ENCODE results near the gene MINDY4. TPM values are rescaled to one million over a fixed set of nuclear protein-coding genes. Genes with fewer than 3 reads are reported as not detected.

MINDY4 gene
- total RNA-seq, 2 donors from 2014 or later = 0.93 to 2.5 TPM

DNA sequence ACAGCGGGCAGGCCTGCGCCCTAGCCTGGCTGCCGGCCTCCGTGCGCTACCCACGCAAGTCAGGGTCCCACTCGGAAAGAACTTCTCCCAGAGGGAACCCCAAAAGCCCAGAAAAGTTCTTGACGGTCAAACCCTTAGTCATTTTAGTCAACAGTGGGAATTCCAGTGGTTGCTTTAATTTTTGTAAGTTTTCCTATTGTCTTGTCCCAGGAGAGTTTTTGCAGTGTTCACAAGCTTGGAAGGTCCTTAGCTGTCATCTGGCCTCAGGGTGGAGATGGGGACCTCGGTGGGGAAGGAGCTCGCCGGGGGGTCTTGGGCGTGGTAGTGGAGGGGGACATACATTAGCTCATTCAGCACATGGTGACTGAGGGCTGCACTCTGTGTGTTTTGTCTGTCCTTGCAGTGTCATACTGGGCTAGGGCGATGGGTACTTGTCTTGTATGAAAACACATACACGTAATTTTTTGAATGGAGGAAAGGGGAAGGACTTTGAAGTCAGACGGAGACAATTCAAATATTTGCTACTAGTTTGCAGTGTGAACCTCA, 736 bp downstream of the MINDY4 start:
- H3K4me1 Mint-ChIP-seq (ENCODE audit: low read depth in 2 of 2) = peaks cover 4 to 5% of the 10 kb centered on the region in 2 donors
- DNase-seq (ENCODE audit: low spot score) (no peak), ATAC-seq (no peak)
- peak overlapping the region; percentile 26 to 44 for H3K27ac Mint-ChIP-seq
- no peaks in the 10 kb centered on the region for H3K36me3 Mint-ChIP-seq
- H3K27me3 Mint-ChIP-seq = peaks cover 0 to 2% of the 10 kb centered on the region in 2 donors
- peak overlapping the region; percentile 81 for H3K4me3 Mint-ChIP-seq
- no peaks in the 10 kb centered on the region for H3K9me3 Mint-ChIP-seq

- ATAC-seq = no peak
- Mint-ChIP-seq H3K4me1 (ENCODE audit: low read depth in 2 of 2) (peaks cover 4 to 5% of the 10 kb centered on the region in 2 donors), H3K27ac (no peak overlapping the region)
These were observed 1.8 kb downstream of the MINDY4 start for GRCh38 chr7:30772984-30773383.

GRCh38 chr7:30775992-30776391, 4.8 kb downstream of the MINDY4 start:
- Mint-ChIP-seq H3K4me3 (no peak overlapping the region), H3K9me3 (no peaks in the 10 kb centered on the region), H3K27ac (no peak overlapping the region), H3K27me3 (no peaks in the 10 kb centered on the region), H3K36me3 (no peaks in the 10 kb centered on the region), H3K4me1 (ENCODE audit: low read depth in 2 of 2) (peaks cover 4 to 5% of the 10 kb centered on the region in 2 donors)
- DNase-seq (ENCODE audit: low spot score) (no peak), ATAC-seq (no peak)

More at GRCh38 chr7:30772984-30773383, 1.8 kb downstream of the MINDY4 start:
- no peaks in the 10 kb centered on the region for H3K36me3 Mint-ChIP-seq
- no peaks in the 10 kb centered on the region for H3K9me3 Mint-ChIP-seq
- no peak overlapping the region for H3K4me3 Mint-ChIP-seq
- no peak for DNase-seq (ENCODE audit: low spot score)
- H3K27me3 Mint-ChIP-seq = peaks cover 0 to 2% of the 10 kb centered on the region in 2 donors

DNA sequence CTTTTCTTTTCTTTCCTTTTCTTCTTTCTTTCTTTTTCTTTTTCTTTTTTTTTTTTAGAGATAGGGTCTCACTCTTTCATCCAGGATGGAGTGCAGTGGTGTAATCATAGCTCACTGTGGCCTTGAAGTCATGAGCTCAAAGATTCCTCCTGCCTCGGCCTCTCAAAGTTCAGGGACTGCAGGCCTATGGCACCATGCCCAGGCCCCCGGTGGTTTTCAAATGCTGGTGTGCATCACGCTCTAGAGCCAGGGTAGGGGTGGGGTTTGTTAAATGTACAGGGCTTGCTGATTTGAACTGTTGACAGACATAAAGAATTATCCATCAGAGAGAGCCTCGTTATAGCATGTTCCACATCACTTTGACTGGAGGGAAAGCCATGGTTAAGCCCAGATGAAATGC, 5.8 kb downstream of the MINDY4 start:
- peaks cover 2 to 3% of the 10 kb centered on the region in 2 donors for H3K4me1 Mint-ChIP-seq (ENCODE audit: low read depth in 2 of 2)
- H3K4me3 Mint-ChIP-seq = no peak overlapping the region
- ATAC-seq (no peak), DNase-seq (ENCODE audit: low spot score) (no peak)
- H3K9me3 Mint-ChIP-seq = no peaks in the 10 kb centered on the region
- no peaks in the 10 kb centered on the region for H3K27me3 Mint-ChIP-seq
- H3K36me3 Mint-ChIP-seq = no peaks in the 10 kb centered on the region
- no peak overlapping the region for H3K27ac Mint-ChIP-seq

DNA sequence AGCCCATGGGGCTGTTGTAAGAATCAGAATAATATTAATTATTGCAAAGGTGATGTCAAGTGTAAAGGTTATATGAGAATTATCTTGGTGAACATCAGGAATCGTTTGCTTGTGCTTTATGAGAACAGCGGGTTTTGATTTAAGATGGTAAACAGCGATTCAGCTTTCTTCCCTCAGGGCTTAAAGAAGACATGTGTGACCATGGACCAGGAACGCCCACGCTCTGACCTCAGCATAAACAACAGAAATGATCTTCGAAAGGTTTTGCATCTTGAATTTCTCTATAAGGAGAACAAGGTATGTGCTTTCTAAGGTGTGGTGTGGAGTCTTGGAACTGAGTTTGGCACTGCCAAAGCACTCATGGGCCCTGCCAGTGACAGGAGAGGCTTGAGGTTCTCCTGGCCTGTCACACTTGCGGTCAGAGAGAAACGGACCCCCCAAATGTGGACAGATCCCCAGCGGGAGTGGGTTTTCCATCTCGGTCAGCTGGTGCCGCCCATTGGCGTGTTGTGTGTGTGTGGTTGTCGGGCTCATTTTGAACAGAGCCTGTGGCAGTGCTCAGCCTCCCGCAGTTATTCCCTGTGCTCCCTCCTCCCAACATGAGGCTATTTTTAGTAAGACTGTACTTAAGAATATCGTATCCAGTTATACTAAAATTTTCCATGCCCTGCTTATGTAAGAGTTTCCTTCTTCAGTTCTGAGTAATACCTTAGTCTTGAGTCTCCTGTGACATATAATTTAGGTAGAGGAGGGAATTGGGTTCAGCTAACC, 7.2 kb downstream of the MINDY4 start:
- H3K36me3 Mint-ChIP-seq = no peaks in the 10 kb centered on the region
- H3K4me3 Mint-ChIP-seq = no peak overlapping the region
- H3K27me3 Mint-ChIP-seq = no peaks in the 10 kb centered on the region
- ATAC-seq (no peak), DNase-seq (ENCODE audit: low spot score) (no peak)
- H3K27ac Mint-ChIP-seq = no peak overlapping the region
- H3K4me1 Mint-ChIP-seq (ENCODE audit: low read depth in 2 of 2) = no peaks in the 10 kb centered on the region
- H3K9me3 Mint-ChIP-seq = no peaks in the 10 kb centered on the region

DNA sequence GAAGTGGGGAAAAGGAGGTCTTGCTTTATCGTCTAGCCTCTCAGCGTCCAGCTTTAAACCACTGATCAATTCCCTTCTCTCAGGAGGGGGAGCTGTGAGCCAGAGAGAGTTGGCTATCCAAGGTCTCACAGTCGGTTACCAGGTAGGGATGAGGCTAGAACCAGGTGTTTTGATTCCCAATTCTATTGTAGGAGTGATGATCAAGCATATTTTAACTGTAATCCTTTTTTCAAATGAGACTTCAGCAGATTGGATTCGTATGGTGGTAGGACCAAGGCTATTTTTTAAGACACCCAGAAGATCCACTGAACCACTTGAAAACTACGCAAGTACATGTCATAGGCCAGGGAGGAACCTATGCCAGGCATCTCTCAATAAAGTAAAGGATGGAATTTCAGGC, 8.4 kb downstream of the MINDY4 start:
- H3K4me1 Mint-ChIP-seq (ENCODE audit: low read depth in 2 of 2) = no peaks in the 10 kb centered on the region

GRCh38 chr7:30780941-30781340, 9.7 kb downstream of the MINDY4 start:
- H3K27ac Mint-ChIP-seq = no peak overlapping the region
- DNase-seq (ENCODE audit: low spot score) (no peak), ATAC-seq (no peak)
- H3K4me3 Mint-ChIP-seq = no peak overlapping the region
- no peaks in the 10 kb centered on the region for H3K36me3 Mint-ChIP-seq
- no peaks in the 10 kb centered on the region for H3K27me3 Mint-ChIP-seq
- no peaks in the 10 kb centered on the region for H3K4me1 Mint-ChIP-seq (ENCODE audit: low read depth in 2 of 2)
- H3K9me3 Mint-ChIP-seq = no peaks in the 10 kb centered on the region

More for the DNA sequence above, 8.4 kb downstream of the MINDY4 start:
- no peak overlapping the region for H3K27ac Mint-ChIP-seq
- no peaks in the 10 kb centered on the region for H3K36me3 Mint-ChIP-seq
- H3K4me3 Mint-ChIP-seq = no peak overlapping the region
- no peaks in the 10 kb centered on the region for H3K9me3 Mint-ChIP-seq
- ATAC-seq (no peak), DNase-seq (ENCODE audit: low spot score) (no peak)
- H3K27me3 Mint-ChIP-seq = no peaks in the 10 kb centered on the region

GRCh38 chr7:30782690-30783089, 11.5 kb downstream of the MINDY4 start:
- Mint-ChIP-seq H3K27ac (no peak overlapping the region), H3K4me1 (ENCODE audit: low read depth in 2 of 2) (no peaks in the 10 kb centered on the region), H3K36me3 (no peaks in the 10 kb centered on the region), H3K4me3 (no peak overlapping the region), H3K9me3 (no peaks in the 10 kb centered on the region), H3K27me3 (no peaks in the 10 kb centered on the region)
- DNase-seq (ENCODE audit: low spot score) = no peak
- ATAC-seq = no peak

DNA sequence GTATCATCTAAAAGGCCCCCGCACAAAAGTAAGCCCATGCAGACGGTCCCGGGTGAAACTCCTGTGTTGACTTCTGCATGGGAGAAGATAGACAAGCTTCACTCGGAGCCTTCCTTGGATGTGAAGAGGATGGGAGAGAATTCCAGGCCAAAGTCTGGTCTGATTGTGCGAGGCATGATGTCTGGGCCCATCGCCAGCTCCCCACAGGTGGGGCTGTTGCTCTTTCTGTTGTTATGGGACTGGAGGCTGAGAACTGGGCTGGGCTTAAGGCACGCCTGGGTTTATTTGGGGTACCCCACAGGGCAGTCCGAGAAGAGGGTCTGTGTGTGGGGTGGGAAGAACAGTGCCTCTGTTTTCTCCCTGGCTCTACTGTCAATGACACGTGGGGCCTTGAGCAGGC, 14.6 kb downstream of the MINDY4 start:
- Mint-ChIP-seq H3K4me3 (no peak overlapping the region), H3K27me3 (no peaks in the 10 kb centered on the region), H3K36me3 (no peaks in the 10 kb centered on the region), H3K4me1 (ENCODE audit: low read depth in 2 of 2) (no peaks in the 10 kb centered on the region), H3K27ac (no peak overlapping the region), H3K9me3 (no peaks in the 10 kb centered on the region)
- DNase-seq (ENCODE audit: low spot score) (no peak), ATAC-seq (no peak)

GRCh38 chr7:30787486-30787885, 16.3 kb downstream of the MINDY4 start:
- ATAC-seq (no peak), DNase-seq (ENCODE audit: low spot score) (no peak)
- H3K4me3 Mint-ChIP-seq = no peak overlapping the region
- H3K36me3 Mint-ChIP-seq = no peaks in the 10 kb centered on the region
- no peaks in the 10 kb centered on the region for H3K4me1 Mint-ChIP-seq (ENCODE audit: low read depth in 2 of 2)
- no peaks in the 10 kb centered on the region for H3K9me3 Mint-ChIP-seq
- no peaks in the 10 kb centered on the region for H3K27me3 Mint-ChIP-seq
- H3K27ac Mint-ChIP-seq = no peak overlapping the region

- no peaks in the 10 kb centered on the region for H3K27me3 Mint-ChIP-seq
- H3K9me3 Mint-ChIP-seq = no peaks in the 10 kb centered on the region
- no peaks in the 10 kb centered on the region for H3K4me1 Mint-ChIP-seq (ENCODE audit: low read depth in 2 of 2)
- ATAC-seq (no peak), DNase-seq (ENCODE audit: low spot score) (no peak)
- no peak overlapping the region for H3K27ac Mint-ChIP-seq
- no peak overlapping the region for H3K4me3 Mint-ChIP-seq
- H3K36me3 Mint-ChIP-seq = no peaks in the 10 kb centered on the region
These were observed 17.6 kb downstream of the MINDY4 start for GRCh38 chr7:30788640-30789333.

DNA sequence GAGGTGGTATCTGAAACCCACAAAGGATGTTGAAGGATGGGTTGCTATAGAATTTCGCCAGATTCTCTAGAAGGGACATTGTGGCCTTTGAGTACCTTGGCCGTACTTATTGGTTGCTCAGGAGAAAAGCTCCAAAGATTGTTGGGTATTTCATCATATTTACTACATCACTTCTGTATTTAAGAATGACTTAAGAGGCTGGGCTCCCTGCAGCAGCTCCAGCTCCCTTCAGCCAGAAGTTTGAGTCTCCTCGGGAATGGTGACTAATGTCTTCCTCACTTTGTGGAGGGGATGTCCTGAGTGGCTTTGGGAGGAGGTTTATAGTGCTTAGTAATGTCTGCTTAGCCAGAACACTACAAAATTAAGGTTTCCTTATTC, 18.1 kb downstream of the MINDY4 start:
- no peaks in the 10 kb centered on the region for H3K9me3 Mint-ChIP-seq
- ATAC-seq (no peak), DNase-seq (ENCODE audit: low spot score) (no peak)
- H3K4me3 Mint-ChIP-seq = no peak overlapping the region
- no peaks in the 10 kb centered on the region for H3K36me3 Mint-ChIP-seq
- H3K27me3 Mint-ChIP-seq = no peaks in the 10 kb centered on the region
- H3K27ac Mint-ChIP-seq = no peak overlapping the region
- H3K4me1 Mint-ChIP-seq (ENCODE audit: low read depth in 2 of 2) = no peaks in the 10 kb centered on the region

DNA sequence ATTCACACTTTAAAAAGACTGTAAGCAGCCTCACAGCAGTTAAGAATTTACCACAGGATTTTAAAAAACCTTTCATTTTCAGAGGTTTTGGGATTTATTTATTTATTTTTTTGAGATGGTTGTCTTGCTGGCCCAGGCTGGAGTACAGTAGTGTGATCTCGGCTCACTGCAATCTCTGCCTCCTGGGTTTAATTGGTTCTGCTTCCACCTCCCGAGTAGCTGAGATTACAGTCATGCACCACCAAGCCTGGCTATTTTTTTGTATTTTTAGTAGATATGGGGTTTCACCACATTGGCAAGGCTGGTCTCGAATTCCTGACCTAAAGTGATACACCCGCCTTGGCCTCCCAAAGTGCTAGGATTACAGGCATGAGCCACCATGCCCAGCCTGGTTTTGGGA, 19.1 kb downstream of the MINDY4 start:
- Mint-ChIP-seq H3K27ac (no peak overlapping the region), H3K9me3 (no peaks in the 10 kb centered on the region)

GRCh38 chr7:30791114-30791513, 19.9 kb downstream of the MINDY4 start:
- no peak for ATAC-seq
- Mint-ChIP-seq H3K9me3 (no peaks in the 10 kb centered on the region), H3K27me3 (no peaks in the 10 kb centered on the region), H3K4me1 (ENCODE audit: low read depth in 2 of 2) (peaks cover 0 to 3% of the 10 kb centered on the region in 2 donors), H3K4me3 (no peak overlapping the region), H3K27ac (no peak overlapping the region), H3K36me3 (no peaks in the 10 kb centered on the region)
- DNase-seq (ENCODE audit: low spot score) = no peak

More for the DNA sequence above, 19.1 kb downstream of the MINDY4 start:
- no peak for DNase-seq (ENCODE audit: low spot score)
- Mint-ChIP-seq H3K4me1 (ENCODE audit: low read depth in 2 of 2) (no peaks in the 10 kb centered on the region), H3K36me3 (no peaks in the 10 kb centered on the region), H3K27me3 (no peaks in the 10 kb centered on the region), H3K4me3 (no peak overlapping the region)
- no peak for ATAC-seq
